Ammon's horn (tissue), 1 donor: Measurements from ENCODE around the gene BRINP3.
"Not testable (repeated sequence)": the region's sequence is repeated elsewhere in the genome, so short reads cannot be mapped to it uniquely, and the experiment has no call there.

Experiments used
- DNase-seq: peaks from one replicate; pipeline ENCODE4 v3.0.0-alpha.2; 2016; ENCODE audit warnings: low spot score

BRINP3 gene

DNA sequence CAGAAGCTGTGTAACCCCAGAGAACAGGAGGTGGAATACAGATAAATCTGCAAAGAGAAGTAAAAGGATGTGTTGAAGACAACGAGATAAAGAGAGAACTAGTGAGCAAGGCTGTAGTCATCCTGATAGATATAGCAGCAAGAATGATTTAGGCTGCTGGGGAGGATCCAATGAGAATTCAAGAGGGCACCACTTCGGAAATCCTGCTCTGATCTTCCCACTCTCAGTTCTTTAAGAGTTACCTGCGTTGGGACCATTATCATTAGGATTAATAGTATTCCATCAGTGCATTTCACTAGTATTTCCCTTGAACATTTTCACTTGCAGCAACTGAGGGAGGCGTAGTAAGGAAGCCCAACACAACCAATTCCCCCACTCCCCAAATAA, at the start of gene BRINP3:
BRINP3 (minus strand) TSS at position 103 of the 387 bp plus-strand sequence.
- peak; percentile 3 for DNase-seq

DNA sequence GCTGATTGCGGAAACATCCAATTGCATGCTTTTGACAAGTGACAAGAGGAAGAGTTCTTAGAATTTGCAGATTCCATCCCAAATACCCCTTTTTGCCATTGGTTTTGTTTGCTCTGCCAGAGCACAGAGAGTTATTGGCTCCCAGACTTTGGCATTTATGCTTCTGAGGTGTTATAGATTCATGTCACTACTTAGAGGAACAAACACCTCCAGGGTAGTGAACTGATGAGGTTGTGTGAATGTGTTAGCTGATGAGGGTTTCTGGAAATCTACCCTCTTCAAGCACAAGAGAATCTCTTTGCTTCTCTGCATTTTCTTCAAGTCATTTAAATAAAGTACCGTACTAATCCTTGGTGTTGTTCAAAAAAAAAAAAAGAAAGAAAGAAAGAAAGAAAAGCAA, 33.9 kb upstream of the BRINP3 start:
- DNase-seq = no peak

DNA sequence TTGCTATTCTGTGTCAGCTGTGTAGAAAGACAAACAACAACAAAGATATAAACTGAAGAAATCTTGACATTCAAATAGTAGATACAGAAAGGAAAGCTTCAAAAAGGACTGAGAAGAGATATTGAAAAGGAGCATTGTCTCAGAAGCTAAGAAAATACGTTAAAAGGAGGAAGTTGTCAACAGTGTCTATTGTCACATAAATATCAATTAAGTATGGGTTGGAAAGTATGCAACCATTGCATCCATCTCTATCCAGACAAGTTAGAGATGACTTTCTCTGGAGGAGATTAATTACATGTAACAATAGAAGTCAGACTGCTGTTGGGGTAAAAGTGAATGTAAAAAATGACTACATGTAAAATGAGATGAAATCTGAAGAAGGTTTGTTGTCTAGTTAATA, 29.7 kb upstream of the BRINP3 start:
- DNase-seq = no peak

DNA sequence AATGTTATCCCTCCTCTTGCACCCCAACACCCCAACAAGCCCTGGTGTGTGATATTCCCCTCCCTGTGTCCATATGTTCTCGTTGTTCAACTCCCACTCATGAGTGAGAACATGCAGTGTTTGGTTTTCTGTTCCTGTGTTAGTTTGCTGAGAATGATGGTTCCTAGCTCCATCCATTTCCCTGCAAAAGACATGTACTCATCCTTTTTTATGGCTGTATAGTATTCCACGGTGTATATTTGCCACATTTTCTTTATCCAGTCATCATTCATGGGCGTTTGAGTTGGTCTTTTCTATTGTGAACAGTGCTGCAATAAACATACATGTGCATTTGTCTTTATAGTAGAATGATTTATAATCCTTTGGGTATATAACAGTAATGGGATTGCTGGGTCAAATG, 26.9 kb upstream of the BRINP3 start:
- not testable (repeated sequence) for DNase-seq

DNA sequence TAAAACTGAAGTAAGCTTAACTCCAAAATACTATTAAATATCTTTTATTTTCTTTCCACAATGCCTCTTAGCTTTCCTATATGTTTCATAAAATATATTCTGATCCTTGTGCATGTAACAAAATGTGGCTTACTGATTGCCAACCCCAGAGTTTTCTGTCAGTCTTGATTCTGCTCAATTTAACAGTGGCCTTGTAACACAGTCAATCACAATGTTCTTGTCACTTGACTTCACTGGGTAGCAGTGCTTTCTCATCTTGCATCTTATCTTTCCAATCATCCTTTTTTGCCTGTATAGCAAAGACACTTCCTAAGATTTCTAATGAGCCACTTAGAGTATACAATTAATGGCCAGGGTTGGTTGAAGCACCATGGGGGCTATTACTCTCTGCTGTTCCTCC, 19.9 kb upstream of the BRINP3 start:
- no peak for DNase-seq

DNA sequence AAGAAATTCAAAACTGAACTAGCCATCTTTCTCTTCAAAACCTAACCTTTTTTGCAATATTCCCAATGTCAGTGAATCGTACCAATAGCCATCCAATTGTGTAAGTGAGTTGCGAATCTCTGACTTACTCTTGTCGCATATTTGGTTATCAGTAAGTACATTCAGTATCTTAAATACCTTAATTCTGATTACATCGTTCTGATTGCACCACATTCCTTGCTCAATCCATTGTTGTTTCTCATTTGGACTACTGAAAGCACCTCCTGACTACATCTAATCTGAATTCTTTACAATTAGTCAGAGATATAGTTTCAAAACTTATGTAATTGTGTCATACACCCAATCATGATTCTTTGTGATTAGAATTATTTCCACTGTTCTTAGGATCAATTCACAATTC, 16.8 kb upstream of the BRINP3 start:
- DNase-seq = no peak

DNA sequence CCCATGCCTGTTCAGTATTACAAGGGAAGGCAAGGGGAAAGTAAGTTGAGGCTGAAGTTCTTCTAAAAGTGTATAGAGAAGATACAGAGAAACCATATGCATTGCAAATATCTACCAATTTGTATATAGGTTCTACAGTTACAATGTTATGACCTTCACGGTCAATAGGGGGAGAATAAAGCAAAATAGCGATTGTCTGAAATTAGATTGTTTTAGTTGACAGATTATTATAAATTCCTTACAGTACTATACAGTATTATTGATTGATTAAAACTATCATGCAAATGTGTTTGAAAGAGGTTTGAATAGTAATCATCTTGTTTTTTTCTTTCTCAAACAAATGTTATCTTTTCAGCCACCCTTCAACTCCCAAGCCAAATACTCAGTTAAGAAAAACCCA, 13.7 kb upstream of the BRINP3 start:
- DNase-seq = no peak

DNA sequence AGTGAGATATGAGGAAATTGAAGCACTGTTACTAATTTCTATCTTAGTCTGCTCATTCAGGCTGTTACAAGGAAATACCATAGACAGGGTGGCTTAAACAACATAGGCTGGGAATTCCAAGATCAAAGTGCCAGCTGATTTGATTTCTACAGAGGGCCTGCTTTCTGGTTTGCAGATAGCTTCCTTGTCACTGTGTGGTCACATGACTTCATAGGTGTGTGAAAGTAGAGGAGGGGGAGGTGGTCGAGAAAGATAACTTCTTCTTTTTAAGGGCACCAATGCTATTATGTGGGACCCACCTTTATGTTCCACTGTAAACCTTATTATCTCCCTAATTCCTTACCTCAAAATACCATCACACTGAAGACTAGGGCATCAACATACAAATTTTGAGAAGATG, 6.4 kb upstream of the BRINP3 start:
- DNase-seq = no peak

DNA sequence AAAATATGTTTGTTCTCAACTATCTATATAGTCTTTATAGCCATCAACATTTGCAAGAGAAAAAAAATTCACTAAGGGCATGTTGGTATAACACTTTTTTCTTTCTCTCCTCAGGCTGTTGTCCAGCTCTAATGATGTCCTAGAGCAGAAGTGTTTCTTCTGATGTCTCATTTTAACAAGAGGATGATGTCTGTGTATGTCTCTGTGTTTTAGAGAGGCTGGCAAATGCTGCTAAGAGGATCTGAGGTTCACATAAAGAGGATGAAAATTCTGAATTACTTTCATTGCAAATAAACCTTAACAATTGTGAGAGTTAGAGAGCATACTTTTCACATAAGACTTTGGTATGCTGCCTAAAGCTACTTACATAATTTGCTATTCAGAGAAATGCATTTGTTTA, 2.6 kb upstream of the BRINP3 start:
- no peak for DNase-seq

DNA sequence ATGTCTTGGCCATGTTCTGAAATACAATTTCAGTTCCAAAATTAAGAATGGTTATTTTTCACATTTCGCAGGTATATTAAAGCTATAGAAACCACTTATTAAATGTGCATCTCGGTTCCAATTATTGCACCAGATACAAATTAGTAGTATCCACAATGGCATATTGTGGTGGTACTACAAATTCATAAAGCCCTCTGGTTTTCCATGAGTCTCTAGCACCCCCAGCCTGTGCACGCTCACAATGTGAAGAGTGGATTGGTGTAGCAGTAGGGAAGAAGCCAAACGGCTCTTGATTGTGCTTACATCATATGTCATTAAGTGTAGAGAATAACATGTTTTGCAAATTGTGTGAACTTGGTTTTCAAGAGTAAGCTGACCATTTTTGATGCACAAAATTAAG, 1.9 kb upstream of the BRINP3 start:
- DNase-seq = peak; percentile 55

DNA sequence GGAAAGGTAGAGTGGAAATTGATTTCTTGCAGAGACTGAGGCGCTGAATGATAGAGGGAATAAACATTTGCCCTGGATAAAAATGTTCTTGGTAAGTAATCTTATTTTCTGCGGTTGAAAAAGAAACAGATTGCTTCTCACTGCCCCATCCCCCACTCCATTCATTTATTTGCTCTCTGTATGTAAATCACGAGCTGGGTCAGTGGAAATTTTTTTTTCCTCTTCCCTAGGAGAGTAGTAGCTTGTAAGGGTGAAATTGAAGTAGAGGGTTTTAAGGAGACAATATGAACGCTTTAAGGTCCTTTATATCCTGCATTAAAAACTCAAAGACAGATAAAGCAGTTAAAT, 1.4 kb upstream of the BRINP3 start:
- peak; percentile 43 for DNase-seq

DNA sequence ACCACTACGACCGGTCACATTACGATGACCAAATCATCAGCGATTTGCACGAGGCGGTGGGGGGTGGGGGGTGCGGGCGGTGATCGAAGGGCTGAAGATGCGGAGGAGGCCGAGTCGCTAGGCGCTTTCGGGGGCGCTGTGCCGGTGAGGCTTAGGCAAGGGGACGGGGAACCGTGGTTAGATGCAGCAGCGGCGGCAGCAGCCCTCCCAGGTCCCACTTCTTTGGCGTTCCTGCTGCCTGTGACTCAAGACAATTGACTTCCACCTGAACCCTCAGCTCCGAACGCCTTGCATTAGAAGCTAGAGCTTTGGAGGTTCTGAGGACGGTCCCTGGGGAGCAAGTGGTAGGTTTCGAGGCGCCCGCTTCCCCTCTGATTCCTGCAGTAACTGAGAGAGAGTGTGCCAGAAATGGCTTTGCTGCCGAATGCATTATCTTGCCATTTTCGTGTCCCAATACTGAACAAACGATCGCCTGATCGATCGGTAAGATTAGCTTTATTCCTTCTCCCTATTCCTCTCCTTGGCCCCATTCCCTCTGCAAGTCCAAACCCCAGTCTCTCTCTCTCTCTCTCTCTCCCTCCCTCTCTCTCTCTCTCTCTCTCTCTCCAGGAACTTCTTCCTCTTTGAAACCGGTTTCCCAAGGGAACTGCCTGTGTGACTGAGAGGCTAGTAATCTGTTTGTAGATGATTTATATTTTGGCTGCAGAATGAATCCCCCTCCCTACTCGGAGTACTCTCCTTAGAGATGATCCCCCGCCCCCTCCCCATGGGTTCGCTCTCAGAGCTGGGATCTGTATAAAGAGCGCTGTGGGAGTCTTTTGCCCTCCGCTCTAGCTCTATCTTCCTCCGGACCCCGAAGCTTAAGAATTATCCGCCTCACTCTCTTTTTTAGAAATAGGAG, 735 bp upstream of the BRINP3 start:
- peak; percentile 68 for DNase-seq

DNA sequence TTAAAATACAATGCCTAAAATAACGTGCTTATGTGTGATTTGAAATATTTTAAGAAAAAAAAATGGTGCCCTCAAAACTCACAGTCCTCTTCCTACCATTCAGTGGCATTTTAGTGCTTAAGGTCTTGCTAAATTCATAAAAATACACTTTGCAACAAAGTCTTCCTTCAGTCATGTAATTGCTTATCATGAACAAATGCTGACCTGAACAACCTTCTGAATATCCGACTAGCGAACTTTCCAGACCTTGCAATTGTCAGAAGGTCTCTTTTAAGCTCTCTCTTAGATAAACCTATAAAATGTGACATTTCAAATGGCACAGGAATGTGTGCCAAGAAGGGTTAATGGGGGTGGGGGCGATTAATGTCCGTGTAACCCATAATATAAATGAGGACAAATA, 858 bp downstream of the BRINP3 start:
- no peak for DNase-seq

DNA sequence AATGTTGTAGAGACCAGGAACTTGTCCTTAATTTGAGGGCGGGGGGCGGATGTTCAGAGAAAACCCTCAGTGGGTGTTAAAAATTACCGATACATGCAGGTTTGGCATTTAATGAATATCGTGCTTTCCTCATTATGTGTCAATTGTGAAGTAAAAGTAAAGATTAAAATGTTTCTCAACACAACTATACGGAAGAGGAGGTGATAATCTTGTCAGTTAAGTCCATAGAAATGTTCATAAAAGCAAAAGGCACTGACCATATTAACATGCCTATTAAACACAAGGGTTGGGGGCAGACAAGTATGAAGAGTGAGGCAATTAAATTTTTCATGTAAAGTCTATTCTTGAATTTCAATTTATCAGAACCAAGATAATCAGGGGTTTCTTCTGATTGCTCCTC, 1.3 kb downstream of the BRINP3 start:
- no peak for DNase-seq

DNA sequence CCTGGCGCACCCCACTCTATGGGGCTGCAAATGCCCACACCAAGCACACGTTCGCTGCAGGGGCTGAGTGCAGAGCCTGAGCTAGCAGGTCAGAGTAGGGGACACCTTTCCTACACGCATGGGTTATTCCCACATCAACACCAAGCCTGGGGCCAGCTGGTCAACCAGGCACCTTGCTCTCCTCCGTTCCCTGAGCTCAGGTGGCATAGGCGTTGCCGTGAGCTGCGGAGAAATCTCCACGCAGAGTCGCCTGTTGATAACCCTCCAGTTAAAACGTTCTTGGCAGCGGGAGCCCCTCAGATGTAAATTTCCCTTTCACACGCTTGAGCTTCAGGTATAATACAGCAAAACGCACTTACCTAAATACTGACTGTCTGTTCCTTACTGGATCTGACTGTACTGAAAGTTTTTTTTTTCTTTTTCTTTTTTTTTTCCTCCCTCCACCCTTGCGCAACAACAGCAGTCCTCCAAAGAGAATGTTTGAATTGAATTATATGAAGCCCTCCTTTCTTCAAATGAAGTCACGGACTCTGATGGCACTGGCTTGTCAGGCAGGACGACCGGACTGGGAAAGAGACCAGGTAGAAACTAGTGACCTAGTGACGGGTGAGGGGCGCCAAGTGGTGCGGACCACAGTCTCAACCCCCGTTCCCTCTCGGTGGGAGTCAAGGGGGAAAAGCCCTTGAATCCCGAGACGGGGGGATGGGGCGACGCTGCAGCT, 2.1 kb downstream of the BRINP3 start:
- peak; percentile 27 for DNase-seq

DNA sequence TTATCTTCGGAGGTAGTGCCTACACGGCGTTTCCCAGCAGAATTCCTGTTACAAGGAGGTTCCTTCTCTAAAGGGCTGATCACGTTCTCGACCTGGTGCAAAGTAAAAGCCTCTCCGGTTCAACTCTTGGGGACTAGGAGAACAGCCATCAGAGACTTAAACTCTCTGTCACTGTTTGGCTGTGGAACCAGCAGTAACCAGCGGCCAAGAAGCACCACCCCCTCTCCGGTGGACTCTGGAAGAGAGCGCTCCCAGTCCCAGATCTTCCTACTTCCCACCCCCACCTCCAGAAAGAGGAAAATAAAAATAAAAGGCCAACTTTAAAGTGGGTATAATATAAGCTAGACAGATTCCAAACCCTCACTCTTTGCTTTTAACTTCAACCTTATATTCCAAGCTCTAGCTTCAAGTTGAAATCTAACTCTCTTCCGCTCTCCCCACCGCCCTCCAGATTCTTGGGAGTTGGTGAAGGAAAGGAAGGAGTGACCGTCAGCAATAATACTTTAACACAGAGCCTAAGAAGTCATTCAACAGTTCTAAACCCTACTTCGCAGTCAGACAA, 2.9 kb downstream of the BRINP3 start:
- peak; percentile 41 for DNase-seq

DNA sequence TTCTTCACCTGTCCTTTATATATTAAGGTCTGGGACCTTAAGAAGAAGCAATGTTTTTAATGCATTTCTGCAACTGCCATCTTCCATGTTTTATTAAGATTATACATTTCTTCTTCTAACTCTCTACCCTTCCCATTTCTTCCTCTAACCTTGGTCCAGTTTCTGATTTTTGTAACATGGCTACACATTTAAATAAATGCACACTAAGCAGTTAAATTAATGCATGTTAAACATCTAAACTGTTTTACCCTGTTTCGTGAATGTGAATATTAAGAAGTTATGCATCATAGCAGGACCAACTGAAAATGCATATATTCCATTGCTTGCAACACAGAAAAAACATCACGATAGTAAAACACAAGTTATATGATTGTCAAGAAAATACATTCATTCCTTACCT, 3.7 kb downstream of the BRINP3 start:
- no peak for DNase-seq

DNA sequence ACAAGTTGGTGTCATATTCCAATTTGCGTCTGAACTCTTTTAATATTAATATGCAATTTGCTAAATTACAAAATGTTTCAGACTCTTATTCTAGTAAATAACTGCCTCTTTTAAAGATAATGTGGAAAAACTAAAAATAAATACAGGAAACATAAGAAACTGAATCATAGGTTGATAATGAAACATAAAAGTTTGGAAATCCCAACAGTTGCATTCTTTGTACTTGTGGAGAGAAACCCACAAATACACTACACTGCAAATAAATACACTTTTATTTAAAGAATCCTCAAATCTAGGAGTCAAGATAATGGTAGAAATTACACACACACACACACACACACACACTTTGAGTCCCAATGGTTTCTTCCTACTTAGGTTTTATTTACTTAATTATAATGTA, 5.2 kb downstream of the BRINP3 start:
- DNase-seq = no peak

DNA sequence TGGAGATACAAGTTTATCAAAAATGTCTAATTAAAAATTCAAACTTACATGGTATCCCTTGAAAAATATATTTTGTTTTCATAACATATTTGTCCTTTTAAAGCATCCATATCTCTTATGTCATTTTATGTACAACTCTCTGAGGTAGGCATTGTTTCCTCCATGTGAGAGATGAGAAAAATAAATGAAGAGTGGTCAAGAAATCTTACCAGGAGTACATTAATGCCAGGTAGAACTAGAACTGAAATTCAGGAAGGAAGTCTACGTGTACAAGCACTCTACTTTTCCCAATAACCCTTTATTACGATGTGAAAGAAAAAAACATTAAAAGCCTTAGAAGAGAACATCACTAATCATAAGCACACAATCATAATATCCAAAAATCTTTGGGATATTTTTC, 5.6 kb downstream of the BRINP3 start:
- no peak for DNase-seq

DNA sequence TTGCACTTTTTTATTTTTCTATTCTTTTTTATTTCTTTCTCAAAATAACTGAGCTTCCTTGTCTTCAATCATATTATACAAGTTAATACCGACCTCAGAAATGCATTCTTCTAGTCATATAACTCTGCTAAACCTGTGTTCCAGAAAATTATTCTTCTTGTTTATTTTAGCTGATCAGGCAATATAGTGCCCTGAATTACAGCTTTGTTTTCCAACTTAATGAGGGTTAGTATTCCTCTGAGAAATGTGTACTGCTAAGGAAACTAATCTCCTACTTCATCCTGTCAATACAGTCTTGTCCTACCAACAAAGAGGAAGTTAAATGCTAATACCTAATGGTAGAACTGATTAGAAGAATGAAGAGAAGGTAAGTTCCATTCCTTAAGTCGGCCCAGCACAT, 13.0 kb downstream of the BRINP3 start:
- no peak for DNase-seq

DNA sequence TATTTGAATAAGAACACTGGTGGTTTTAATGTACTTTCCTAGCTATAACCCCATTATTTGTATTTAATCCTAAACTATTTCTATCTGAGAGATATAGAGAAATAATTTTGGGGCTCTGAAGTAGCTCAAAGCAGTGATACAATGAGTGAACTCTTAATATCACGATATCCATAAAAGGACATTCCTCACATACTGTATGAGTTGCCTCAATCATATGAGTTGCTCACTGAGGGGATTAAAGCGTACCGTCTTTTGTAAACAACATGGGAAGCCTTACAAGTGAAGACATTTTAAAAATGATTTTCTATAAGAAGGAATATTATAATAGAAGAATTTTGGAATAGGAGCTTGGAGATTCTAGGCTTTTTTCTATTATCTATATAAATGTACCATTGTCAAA, 21.5 kb downstream of the BRINP3 start:
- no peak for DNase-seq

DNA sequence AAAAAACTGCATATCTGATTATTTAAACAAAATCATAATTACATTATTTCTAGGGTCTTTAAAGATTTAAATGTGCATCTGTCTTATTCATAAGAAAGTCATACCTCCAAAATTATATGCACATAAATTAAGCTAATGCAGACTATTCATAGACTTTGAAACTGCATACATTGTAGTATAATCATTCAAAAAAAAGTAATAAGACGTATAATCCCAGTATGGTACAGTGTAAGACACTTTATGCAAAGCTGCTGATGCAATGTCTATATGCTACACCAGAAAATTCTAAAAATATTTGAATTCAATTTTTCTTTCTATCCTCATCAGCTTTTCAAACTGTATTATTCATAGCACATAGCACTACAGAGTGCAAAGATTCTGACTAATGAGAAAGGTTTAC, 22.0 kb downstream of the BRINP3 start:
- no peak for DNase-seq

DNA sequence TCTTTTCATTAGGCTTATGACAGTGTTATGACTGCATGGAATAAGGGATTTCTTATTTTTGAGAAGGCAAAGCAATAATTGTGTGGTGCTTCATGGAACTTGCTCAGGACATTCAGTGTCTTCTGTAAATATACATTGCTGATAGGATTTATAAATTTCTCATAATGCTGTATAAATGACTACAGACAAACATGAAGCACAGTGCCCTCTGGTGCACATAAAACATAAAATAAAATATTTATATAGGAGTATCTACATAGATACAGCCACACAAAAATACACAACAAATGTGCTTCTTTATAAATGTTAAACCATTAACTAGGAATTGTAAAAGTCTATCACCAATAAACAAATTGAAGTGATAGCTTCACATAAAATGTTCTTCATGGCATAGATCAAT, 24.1 kb downstream of the BRINP3 start:
- no peak for DNase-seq
